Stimulated activated CD8-positive, alpha-beta memory T cell treated with anti-CD3 and anti-CD28 coated beads, Interleukin-4, amount 100 ng/mL, for 4 hours (primary cell): ENCODE results near the gene PKIG.
"Not testable (repeated sequence)": the region's sequence is repeated elsewhere in the genome, so short reads cannot be mapped to it uniquely, and the experiment has no call there.

Experiments
- DNase-seq, 2 donors: peaks; one replicate each; pipeline ENCODE4 v3.0.0-alpha.2; 2020; ENCODE audit warnings: low read depth in 2 of 2, low spot score in 1 of 2

PKIG gene

DNA sequence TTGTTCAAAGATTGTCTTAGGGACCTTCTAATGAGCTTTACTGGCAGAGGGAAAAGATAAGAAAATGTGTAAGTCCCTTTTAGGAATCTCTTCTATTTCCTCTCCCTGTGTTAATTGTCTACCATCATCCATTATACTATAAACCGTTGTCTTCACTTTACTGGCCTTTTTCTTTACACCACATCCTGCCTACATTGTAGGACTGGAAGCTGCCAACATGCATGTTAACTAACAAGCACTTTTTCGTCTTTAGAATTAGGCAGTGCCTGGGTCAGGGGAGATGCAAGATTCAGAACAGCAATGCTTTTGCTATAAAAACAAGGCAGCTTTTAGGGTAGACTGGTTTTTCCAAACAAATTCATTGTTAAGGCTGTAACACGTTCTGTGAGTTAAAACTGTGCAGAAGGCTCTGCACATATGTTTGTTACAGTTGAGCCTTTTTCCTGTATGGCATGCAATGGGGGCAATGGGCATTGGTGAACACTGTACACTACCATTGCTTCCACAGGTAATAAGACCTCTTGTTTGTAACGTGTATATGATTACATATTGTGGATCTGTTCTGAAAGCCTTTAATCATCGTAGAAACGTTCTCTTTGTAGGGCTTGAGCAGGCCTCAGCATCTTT lies 10.9 kb upstream of the PKIG start:
- no peak for DNase-seq

DNA sequence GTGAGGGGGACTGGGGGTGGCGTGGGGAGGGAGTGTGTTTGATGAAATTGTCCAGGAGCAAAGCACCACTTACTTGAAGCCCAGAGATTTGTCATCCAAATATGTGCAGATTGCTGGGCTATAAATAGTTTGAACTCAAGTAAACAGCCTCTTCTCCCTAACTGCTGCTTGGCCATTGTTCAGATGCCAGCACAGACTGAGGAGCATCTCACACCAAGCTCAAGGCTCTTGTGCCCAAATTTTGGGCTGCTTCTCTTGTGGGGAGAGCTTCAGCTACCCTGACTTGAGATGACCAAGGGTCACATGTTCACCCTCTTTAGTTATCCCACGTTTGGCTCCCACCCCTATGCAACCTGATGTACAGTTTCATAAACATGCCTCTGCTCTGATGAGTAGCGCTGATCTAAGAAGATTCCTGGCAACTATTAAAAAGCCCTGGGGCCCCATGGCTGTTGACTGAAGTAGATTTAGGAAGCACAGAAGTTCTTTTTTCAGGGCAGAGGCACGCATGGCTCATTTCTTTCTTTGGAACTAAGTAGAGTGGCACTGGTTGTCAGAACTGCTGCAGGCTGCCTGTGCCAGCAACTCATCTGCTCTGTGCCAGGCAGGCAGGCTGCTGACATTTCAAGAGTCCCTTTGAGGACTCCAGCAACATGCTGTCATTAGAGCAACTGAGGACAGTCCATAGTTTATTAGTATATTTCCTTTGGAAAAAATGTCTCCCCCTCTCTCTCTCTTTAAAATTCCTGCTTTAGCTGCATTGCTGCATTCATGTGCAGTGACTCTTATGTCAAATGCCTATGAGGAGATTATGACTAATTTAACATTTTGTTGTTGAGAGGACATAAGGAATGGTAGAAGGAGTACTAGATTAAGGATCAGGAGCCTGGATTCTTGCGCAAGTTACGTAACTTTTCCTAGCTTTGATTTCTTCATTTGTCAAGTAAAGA lies 9.6 kb upstream of the PKIG start:
- no peak for DNase-seq

DNA sequence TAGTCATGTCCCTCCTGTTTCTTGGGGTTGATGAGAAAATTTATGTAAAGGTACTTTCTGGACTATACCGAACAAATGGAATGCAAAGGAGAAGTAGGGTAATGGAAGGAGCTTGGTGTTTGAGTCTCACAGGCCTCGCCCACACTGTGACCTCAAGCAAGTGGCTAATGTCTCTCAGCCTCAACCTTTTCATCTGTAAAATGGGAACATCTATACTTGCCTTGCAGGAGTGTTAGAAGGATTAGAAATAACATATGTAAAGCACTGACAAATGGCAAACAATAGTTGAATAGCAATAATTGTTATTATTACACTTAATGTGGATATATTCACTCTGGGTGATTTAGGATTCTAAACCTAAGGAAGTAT lies 8.9 kb upstream of the PKIG start:
- DNase-seq: no peak

GRCh38 chr20:44574372-44574771 lies 8.0 kb upstream of the PKIG start:
- no peak for DNase-seq

- DNase-seq: no peak
Measured at GRCh38 chr20:44576297-44576696, 6.1 kb upstream of the PKIG start.

- DNase-seq: no peak
Measured at GRCh38 chr20:44579313-44580081, 2.9 kb upstream of the PKIG start.

DNA sequence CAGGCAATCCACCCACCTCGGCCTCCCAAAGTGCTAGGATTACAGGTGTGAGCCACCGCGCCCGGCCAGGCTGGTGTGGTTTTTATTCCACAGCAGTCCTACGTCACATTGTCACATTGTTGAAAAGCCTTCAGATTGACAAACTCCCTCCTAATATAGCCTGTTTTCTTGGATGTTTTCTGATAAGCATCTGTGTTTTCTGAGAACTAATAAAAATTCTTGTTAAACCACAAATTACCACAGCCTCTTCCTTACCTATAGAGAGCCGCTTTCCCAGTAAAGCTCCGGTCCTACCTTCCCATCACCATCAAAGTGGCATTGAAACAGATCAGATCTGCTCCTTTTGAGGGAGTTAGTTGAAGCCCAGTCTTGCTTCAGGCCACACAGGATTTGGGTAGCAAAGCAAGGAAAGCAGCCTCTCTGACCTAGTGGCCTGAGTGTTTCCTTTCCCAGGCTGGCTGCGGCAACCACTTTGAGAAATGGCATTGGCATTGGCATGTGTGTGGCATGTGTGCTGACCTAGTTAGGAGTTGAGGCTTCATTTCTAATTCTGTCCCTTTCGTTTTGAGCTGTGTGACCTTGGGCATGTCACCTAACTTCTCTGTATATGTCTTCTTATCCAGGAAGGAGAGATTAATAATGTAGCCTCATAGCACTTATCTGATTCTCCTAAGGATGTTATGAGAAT lies 1.7 kb upstream of the PKIG start:
- DNase-seq: no peak

GRCh38 chr20:44581515-44581914 lies 864 bp upstream of the PKIG start:
- no peak for DNase-seq

GRCh38 chr20:44583157-44583556 lies 778 bp downstream of the PKIG start:
- no peak for DNase-seq

DNA sequence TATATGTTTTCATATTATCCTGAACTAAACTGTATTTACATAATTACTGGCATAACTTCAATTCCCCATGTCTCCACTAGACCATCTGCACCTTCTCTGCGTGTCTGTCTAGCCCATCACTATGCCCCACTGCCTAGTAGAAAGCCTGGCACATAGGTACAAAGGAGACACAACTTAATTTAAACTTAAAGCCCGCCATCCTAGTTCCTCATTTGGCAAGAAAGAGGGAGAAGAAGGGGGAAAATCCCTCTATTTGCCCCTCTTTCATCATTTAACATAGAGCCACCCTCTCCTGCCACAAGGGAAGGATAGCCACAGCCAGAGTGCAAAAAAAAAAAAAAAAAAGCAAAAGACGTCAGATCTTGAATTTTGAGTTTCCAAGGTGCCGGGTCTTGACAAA lies 1.8 kb downstream of the PKIG start:
- DNase-seq: no peak

DNA sequence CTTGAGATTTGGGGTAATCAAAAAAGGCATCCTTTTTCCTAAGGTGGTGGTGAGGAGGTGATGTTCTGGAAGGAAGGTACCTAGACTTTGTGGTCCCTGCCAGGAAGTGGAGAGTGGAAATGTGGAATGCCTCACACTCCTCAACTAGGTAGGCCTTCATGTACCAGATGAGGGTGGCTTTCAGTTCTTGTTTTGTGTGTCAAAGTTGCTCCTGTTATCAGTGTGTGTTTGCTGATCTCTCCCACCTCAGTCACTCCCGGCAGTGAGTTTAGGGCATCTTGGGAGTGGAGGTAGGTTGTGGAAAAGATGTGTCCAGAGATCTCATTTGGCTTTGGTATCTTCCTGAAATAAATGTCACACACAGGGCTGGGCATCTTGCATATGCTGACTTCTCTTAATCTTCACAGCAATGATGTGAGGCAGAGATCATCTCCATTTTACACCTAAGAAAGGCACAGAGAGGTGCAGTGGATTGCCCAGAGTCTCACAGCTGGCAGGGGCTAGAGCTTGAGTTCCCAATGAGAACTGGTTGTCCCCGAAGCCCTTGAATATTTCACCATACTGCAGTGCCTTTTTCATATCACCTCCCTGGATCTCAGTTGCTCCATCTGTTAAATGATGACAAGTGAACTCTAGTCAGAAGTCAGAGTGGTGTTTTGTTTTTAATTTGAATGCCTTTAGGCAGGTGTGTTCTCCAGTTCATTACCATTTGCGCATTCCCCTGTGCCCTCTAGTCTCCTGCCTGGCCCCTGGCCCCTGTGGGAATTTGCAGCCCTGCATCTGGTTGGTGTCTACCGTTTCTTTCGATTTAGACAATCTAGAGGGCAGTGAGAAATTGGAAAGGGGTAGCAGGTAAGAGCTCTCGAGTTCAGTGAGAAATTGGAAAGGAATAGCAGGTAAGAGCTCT lies 2.9 kb downstream of the PKIG start:
- DNase-seq: no peak

GRCh38 chr20:44586289-44586911 lies 4.0 kb downstream of the PKIG start:
- DNase-seq: no peak

- no peak for DNase-seq
Measured at GRCh38 chr20:44587035-44587980, 4.9 kb downstream of the PKIG start.

DNA sequence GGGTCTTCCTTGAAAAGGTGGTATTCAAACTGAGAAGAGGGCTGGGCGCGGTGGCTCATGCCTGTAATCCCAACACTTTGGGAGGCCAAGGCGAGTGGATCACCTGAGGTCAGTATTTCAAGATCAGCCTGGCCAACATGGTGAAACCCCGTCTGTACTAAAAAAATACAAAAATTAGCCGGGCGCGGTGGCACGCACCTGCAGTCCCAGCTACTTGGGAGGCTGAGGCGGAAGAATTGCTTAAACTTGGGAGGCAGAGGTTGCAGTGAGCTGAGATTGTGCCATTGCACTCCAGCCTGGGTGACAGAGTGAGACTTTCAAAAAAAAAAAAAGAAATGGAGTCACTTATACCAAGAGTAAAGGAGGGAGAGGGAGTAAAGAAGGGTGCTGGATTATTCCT lies 5.9 kb downstream of the PKIG start:
- not testable (repeated sequence) for DNase-seq

GRCh38 chr20:44589537-44589936 lies 7.2 kb downstream of the PKIG start:
- DNase-seq: no peak

DNA sequence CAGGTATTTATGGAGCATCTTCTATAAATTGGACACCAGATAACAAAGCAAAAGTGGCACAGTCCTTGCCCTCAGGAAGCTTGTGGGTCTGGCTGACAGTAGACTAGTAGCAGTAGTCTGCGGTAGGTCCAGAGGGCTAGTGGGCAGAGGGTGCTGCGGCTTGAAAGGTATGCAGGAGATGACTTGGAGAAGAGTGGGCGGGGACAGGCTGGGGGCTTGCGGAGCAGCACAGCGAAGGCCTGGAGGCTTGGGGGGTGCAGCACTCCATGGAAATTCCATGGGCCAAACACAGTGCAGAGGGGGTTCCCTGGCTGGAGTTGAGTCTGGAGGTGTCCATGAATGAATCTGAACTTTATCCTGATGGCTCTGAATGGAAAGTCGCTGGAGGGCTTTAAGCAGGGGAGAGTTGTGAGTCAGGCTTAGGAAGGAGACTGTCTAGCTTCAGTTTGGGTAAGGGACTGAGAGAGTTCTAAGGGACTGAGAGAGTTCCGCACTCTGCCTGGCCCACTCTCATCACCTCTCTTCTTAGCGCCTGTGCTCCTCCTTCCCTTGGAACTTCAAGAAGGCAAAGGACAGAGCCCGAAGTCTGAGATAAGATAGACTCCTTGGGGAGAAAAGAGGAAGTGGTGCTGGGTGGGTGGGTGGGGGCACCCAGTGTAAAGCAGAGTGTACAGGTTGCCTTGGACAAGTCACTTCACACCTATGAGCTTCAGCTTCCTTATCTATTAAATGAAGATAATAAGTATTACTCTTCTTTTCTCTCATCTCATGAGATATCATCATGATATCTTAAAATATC lies 8.8 kb downstream of the PKIG start:
- no peak for DNase-seq

GRCh38 chr20:44592366-44592765 lies 10.0 kb downstream of the PKIG start:
- DNase-seq: no peak

DNA sequence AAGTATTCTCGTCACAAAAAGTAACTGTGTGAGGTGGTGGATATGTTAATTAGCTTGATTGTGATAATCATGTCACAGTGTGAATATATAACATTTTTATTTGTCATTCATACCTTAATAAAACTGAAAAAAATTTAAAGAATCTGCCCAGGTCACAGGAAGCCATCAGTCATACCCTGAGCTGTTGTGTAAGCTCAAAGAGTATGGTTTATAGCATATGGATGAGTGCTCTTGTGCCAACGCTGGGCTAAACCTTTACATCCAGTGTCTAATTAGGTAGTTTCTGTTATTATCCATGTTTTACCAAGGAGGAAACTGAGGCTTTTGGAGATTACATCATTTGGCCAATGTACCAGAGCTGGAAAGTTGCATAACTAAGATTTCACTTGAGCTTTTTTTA lies 11.4 kb downstream of the PKIG start:
- no peak for DNase-seq
